SK-N-SH treated with all-trans-retinoic acid at 6 μM for 48 hours (cell line): ENCODE results near the gene PDE8A.
"Not testable (repeated sequence)": the region's sequence is repeated elsewhere in the genome, so short reads cannot be mapped to it uniquely, and the experiment has no call there.

Experiments used
- ATAC-seq: fragments of 200-7000 bp; cut with Tn5 transposase; 3 replicates; pipeline ENCODE4 v1.9.1; 2020; ENCODE audit warnings: mild to moderate bottlenecking, moderate library complexity
- ARNTL ChIP-seq: fragments of 450-650 bp; formaldehyde crosslinking; IDR thresholded peaks from 2 replicates; pipeline ENCODE4 v1.5.0; 2020; ENCODE audit warnings: low read depth, mild to moderate bottlenecking, moderate library complexity, borderline replicate concordance
- BACH2 ChIP-seq: fragments of 250-450 bp; sonication (Bioruptor Pico); IDR thresholded peaks from 2 replicates; pipeline ENCODE4 v1.9.0; 2021; ENCODE audit warnings: mild to moderate bottlenecking, borderline replicate concordance
- CREB5 ChIP-seq: fragments of 250-450 bp; sonication (Bioruptor Pico); IDR thresholded peaks from 2 replicates; pipeline ENCODE4 v1.5.1; 2020; ENCODE audit warnings: low read depth, mild to moderate bottlenecking, moderate library complexity
- CSDC2 ChIP-seq: fragments of 250-450 bp; sonication (Bioruptor Pico); IDR thresholded peaks from 2 replicates; pipeline ENCODE4 v1.5.0; 2020; ENCODE audit warnings: mild to moderate bottlenecking, moderate library complexity
- GLIS3 ChIP-seq: fragments of 250-450 bp; sonication (Bioruptor Pico); IDR thresholded peaks from 2 replicates; pipeline ENCODE4 v1.5.0; 2020; ENCODE audit warnings: mild to moderate bottlenecking, moderate library complexity
- ISL1 ChIP-seq: fragments of 250-450 bp; sonication (Bioruptor Pico); IDR thresholded peaks from 2 replicates; pipeline ENCODE4 v2.1.2; 2022; ENCODE audit warnings: mild to moderate bottlenecking, moderate library complexity
- OSR1 ChIP-seq: fragments of 250-450 bp; sonication (Bioruptor Pico); IDR thresholded peaks from 2 replicates; pipeline ENCODE4 v1.8.0; 2022; ENCODE audit warnings: moderate library complexity, mild to moderate bottlenecking, inconsistent platforms
- POU6F1 ChIP-seq: fragments of 250-450 bp; sonication (Bioruptor Pico); IDR thresholded peaks from 2 replicates; pipeline ENCODE4 v1.8.0; 2021; ENCODE audit warnings: low read depth, mild to moderate bottlenecking, moderate library complexity, borderline replicate concordance
- PPARA ChIP-seq: fragments of 250-450 bp; sonication (Bioruptor Pico); IDR thresholded peaks from 2 replicates; pipeline ENCODE4 v1.5.0; 2020; ENCODE audit warnings: mild to moderate bottlenecking, borderline replicate concordance
- RARB ChIP-seq: fragments of 250-450 bp; sonication (Bioruptor Pico); IDR thresholded peaks from 2 replicates; pipeline ENCODE4 v1.8.0; 2021; ENCODE audit warnings: mild to moderate bottlenecking, moderate library complexity
- SNAI2 ChIP-seq: fragments of 250-450 bp; sonication (Bioruptor Pico); IDR thresholded peaks from 2 replicates; pipeline ENCODE4 v1.5.0; 2020; ENCODE audit warnings: mild to moderate bottlenecking, moderate library complexity
- TCF4 ChIP-seq: fragments of 250-450 bp; sonication (Bioruptor Pico); IDR thresholded peaks from 2 replicates; pipeline ENCODE4 v1.8.0; 2021; ENCODE audit warnings: mild to moderate bottlenecking, moderate library complexity, borderline replicate concordance
- TOX ChIP-seq: fragments of 250-450 bp; sonication (Bioruptor Pico); IDR thresholded peaks from 2 replicates; pipeline ENCODE4 v1.8.0; 2021; ENCODE audit warnings: mild to moderate bottlenecking, moderate library complexity, borderline replicate concordance
- ZC3H10 ChIP-seq: fragments of 250-450 bp; sonication (Bioruptor Pico); IDR thresholded peaks from 2 replicates; pipeline ENCODE4 v1.5.1; 2021; ENCODE audit warnings: mild to moderate bottlenecking, moderate library complexity
- ZFP3 ChIP-seq: fragments of 250-450 bp; sonication (Bioruptor Pico); IDR thresholded peaks from 2 replicates; pipeline ENCODE4 v1.5.0; 2020; ENCODE audit warnings: mild to moderate bottlenecking, moderate library complexity
- ZFP30 ChIP-seq: fragments of 450-650 bp; formaldehyde crosslinking; IDR thresholded peaks from 2 replicates; pipeline ENCODE4 v1.5.0; 2022; ENCODE audit warnings: mild to moderate bottlenecking, moderate library complexity
- ZNF565 ChIP-seq: fragments of 450-650 bp; formaldehyde crosslinking; conservative IDR thresholded peaks from 2 replicates; pipeline ENCODE4 v1.5.0; 2020; ENCODE audit warnings: low read depth, mild to moderate bottlenecking, moderate library complexity
- ZNF70 ChIP-seq: fragments of 450-650 bp; formaldehyde crosslinking; IDR thresholded peaks from 2 replicates; pipeline ENCODE4 v1.5.0; 2020; ENCODE audit warnings: mild to moderate bottlenecking, moderate library complexity
- ZNF8 ChIP-seq: fragments of 450-650 bp; formaldehyde crosslinking; IDR thresholded peaks from 2 replicates; pipeline ENCODE4 v1.5.0; 2020; ENCODE audit warnings: mild to moderate bottlenecking, moderate library complexity
- TF ChIP-seq, protein P1 (sequence below): fragments of 250-450 bp; sonication (Bioruptor Pico); IDR thresholded peaks from 2 replicates; pipeline ENCODE4 v1.5.0; 2020; ENCODE audit warnings: mild to moderate bottlenecking, moderate library complexity
- TF ChIP-seq, protein P2 (sequence below): fragments of 250-450 bp; sonication (Bioruptor Pico); IDR thresholded peaks from 2 replicates; pipeline ENCODE4 v1.5.1; 2021; ENCODE audit warnings: mild to moderate bottlenecking, moderate library complexity

The PDE8A gene

DNA sequence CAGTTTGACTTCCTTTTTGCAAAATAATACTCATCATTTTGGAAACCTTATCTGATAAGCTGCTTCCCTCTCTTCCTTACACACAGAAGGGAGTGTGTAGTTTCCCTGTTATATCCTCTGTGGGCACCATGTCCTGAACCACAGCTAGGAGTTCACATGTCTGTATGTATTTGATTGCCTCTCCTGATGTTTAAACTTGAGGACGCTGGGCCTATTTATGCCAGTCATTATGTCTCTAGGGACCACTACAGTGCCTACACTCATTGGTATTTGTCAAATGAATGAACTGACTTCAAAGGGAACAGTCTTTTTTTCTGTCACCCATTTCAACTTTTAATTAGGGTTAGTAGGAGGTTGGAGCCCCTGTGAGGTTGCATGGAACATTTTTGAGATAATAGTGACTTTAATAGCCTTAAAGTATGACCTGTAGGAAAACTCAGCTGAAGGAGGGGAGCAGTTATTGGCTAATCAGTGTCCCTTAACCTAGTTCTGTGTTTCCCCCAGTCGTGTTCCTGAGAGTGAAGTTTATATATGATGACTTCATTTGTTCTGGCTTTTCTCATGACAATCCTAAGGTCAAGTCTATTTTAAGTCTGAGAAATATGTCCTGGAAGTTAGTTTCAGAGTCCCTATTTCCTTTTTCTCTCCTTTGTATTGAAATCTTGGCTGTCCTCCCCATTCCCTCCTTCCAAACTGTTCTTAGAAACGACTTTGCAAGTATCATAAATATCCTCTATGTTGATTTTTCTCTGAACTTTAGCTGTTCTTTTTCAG is 28.9 kb downstream of the PDE8A start (continued):
- TF ChIP-seq, protein P1, sequence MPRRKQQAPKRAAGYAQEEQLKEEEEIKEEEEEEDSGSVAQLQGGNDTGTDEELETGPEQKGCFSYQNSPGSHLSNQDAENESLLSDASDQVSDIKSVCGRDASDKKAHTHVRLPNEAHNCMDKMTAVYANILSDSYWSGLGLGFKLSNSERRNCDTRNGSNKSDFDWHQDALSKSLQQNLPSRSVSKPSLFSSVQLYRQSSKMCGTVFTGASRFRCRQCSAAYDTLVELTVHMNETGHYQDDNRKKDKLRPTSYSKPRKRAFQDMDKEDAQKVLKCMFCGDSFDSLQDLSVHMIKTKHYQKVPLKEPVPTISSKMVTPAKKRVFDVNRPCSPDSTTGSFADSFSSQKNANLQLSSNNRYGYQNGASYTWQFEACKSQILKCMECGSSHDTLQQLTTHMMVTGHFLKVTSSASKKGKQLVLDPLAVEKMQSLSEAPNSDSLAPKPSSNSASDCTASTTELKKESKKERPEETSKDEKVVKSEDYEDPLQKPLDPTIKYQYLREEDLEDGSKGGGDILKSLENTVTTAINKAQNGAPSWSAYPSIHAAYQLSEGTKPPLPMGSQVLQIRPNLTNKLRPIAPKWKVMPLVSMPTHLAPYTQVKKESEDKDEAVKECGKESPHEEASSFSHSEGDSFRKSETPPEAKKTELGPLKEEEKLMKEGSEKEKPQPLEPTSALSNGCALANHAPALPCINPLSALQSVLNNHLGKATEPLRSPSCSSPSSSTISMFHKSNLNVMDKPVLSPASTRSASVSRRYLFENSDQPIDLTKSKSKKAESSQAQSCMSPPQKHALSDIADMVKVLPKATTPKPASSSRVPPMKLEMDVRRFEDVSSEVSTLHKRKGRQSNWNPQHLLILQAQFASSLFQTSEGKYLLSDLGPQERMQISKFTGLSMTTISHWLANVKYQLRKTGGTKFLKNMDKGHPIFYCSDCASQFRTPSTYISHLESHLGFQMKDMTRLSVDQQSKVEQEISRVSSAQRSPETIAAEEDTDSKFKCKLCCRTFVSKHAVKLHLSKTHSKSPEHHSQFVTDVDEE: no peak

- TF ChIP-seq OSR1 (CRISPR knock-in tag) (no peak), CREB5 (no peak), PPARA (CRISPR knock-in tag) (no peak), CSDC2 (CRISPR knock-in tag) (no peak), ZNF70 (no peak), ARNTL (CRISPR knock-in tag) (no peak), ZFP30 (CRISPR knock-in tag) (no peak), POU6F1 (CRISPR knock-in tag) (no peak), ZNF8 (no peak), GLIS3 (no peak), BACH2 (no peak), ZC3H10 (CRISPR knock-in tag) (no peak), RARB (CRISPR knock-in tag) (no peak), ISL1 (no peak), TCF4 (CRISPR knock-in tag) (no peak), TOX (CRISPR knock-in tag) (no peak), SNAI2 (CRISPR knock-in tag) (no peak), ZNF565 (no peak)
- TF ChIP-seq, protein P1: no peak
- TF ChIP-seq, all 23 proteins: peak for 0
- no peak for ATAC-seq
Measured at GRCh38 chr15:85011160-85011571, 29.5 kb downstream of the PDE8A start.

- ATAC-seq: not testable (repeated sequence)
Measured at GRCh38 chr15:85011724-85012123, 30.1 kb downstream of the PDE8A start.

DNA sequence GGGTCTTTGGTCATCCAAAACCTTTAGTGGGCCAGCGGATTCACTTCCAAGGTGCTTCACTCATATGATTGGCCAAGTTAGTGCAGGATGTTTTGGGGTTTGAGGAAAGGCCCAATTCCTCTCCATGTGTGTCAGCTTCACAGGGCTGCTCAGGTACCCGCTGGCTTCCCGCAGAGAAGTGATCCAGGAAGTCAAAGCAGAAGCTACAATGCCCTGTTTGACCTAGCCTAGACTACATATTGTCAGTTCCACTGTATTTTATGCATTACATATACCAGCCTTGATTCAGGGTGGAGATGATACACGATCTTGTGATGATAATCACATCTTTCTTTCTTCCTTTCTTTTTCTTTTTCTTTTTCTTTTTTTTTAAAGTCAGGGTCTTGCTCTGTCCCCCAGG is 32.1 kb downstream of the PDE8A start:
- ATAC-seq: no peak

More for the DNA sequence above, 32.1 kb downstream of the PDE8A start:
- no peak for TF ChIP-seq RARB (CRISPR knock-in tag)
- TF ChIP-seq CSDC2 (CRISPR knock-in tag): no peak
- TF ChIP-seq PPARA (CRISPR knock-in tag): no peak
- TF ChIP-seq, protein P2, sequence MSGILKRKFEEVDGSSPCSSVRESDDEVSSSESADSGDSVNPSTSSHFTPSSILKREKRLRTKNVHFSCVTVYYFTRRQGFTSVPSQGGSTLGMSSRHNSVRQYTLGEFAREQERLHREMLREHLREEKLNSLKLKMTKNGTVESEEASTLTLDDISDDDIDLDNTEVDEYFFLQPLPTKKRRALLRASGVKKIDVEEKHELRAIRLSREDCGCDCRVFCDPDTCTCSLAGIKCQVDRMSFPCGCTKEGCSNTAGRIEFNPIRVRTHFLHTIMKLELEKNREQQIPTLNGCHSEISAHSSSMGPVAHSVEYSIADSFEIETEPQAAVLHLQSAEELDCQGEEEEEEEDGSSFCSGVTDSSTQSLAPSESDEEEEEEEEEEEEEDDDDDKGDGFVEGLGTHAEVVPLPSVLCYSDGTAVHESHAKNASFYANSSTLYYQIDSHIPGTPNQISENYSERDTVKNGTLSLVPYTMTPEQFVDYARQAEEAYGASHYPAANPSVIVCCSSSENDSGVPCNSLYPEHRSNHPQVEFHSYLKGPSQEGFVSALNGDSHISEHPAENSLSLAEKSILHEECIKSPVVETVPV: no peak
- no peak for TF ChIP-seq CREB5
- TF ChIP-seq ISL1: no peak
- TF ChIP-seq SNAI2 (CRISPR knock-in tag): no peak
- TF ChIP-seq ZC3H10 (CRISPR knock-in tag): no peak
- TF ChIP-seq POU6F1 (CRISPR knock-in tag): no peak
- TF ChIP-seq BACH2: no peak
- no peak for TF ChIP-seq ZFP30 (CRISPR knock-in tag)
- no peak for TF ChIP-seq ZFP3 (CRISPR knock-in tag)
